HepG2 (cell line): Measurements from ENCODE around the gene ARL16. TPM values are rescaled to one million over a fixed set of nuclear protein-coding genes. Genes with fewer than 3 reads are reported as not detected.

Source experiments
- ATF7-NPFF ChIP-seq: sonication (generic); formaldehyde crosslinking; IDR thresholded peaks from 2 replicates; pipeline ENCODE4 v1.8.1; 2023; ENCODE audit warnings: mild to moderate bottlenecking, low read depth, missing genetic modification reagents, moderate library complexity
- CAMTA2 ChIP-seq: sonication (generic); formaldehyde crosslinking; IDR thresholded peaks from 2 replicates; pipeline ENCODE4 v1.4.0; 2020; ENCODE audit warnings: mild to moderate bottlenecking, missing genetic modification reagents, borderline replicate concordance
- EEA1 ChIP-seq: sonication (generic); formaldehyde crosslinking; IDR thresholded peaks from 2 replicates; pipeline ENCODE4 v1.5.1; 2020; ENCODE audit warnings: mild to moderate bottlenecking, missing genetic modification reagents, borderline replicate concordance
- FOSL2 ChIP-seq: sonication (generic); formaldehyde crosslinking; IDR thresholded peaks from 2 replicates; pipeline ENCODE4 v1.4.0; 2020; ENCODE audit warnings: missing genetic modification reagents
- FOXA1 ChIP-seq, 2 experiments: fragments of 450-650 bp in 1 of 2; sonication (generic) in 1 of 2; formaldehyde crosslinking in 1 of 2; IDR thresholded peaks; 2 replicates each; pipeline versions ENCODE4 v1.4.0 to v1.6.1; 2016 to 2020; ENCODE audit warnings: missing genetic modification reagents in 1 of 2
- HOXA3 ChIP-seq: sonication (generic); formaldehyde crosslinking; IDR thresholded peaks from 2 replicates; pipeline ENCODE4 v1.5.0; 2020; ENCODE audit warnings: missing genetic modification reagents
- HOXA5 ChIP-seq: sonication (generic); formaldehyde crosslinking; IDR thresholded peaks from 2 replicates; pipeline ENCODE4 v1.4.0; 2020; ENCODE audit warnings: missing genetic modification reagents
- MXD4 ChIP-seq: IDR thresholded peaks from 2 replicates; pipeline ENCODE4 v1.6.1; 2016; ENCODE audit warnings: mild to moderate bottlenecking, missing biosample characterization, missing genetic modification reagents
- MYNN ChIP-seq: sonication (generic); formaldehyde crosslinking; IDR thresholded peaks from 2 replicates; pipeline ENCODE4 v1.4.0; 2020; ENCODE audit warnings: mild to moderate bottlenecking, low read depth, missing genetic modification reagents
- PBX3 ChIP-seq: sonication (generic); formaldehyde crosslinking; IDR thresholded peaks from 2 replicates; pipeline ENCODE4 v1.8.1; 2023; ENCODE audit warnings: missing genetic modification reagents, inconsistent platforms, borderline replicate concordance
- PRDM10 ChIP-seq: sonication (generic); formaldehyde crosslinking; IDR thresholded peaks from 2 replicates; pipeline ENCODE4 v1.4.0; 2020; ENCODE audit warnings: low read depth, missing genetic modification reagents
- PREB ChIP-seq: sonication (generic); formaldehyde crosslinking; IDR thresholded peaks from 2 replicates; pipeline ENCODE4 v1.4.0; 2020; ENCODE audit warnings: missing genetic modification reagents
- PRPF4 ChIP-seq: fragments of 200-400 bp; formaldehyde crosslinking; IDR thresholded peaks from 2 replicates; pipeline ENCODE4 v1.6.1; 2016; ENCODE audit warnings: low read length, low read depth; ENCODE audit not compliant: poor library complexity, severe bottlenecking
- RAD51 ChIP-seq: fragments of 450-650 bp; IDR thresholded peaks from 2 replicates; pipeline ENCODE4 v1.6.1; 2016; ENCODE audit warnings: borderline replicate concordance
- RXRB ChIP-seq: IDR thresholded peaks from 2 replicates; pipeline ENCODE4 v1.6.1; 2016; ENCODE audit warnings: borderline replicate concordance, missing genetic modification reagents, missing compliant biosample characterization
- SMARCC2 ChIP-seq: fragments of 450-650 bp; IDR thresholded peaks from 2 replicates; pipeline ENCODE4 v1.6.1; 2017; ENCODE audit warnings: antibody characterized with exemption, mild to moderate bottlenecking
- TEF ChIP-seq: sonication (generic); formaldehyde crosslinking; IDR thresholded peaks from 2 replicates; pipeline ENCODE4 v1.5.0; 2020; ENCODE audit warnings: missing genetic modification reagents
- ZBTB1 ChIP-seq: sonication (generic); formaldehyde crosslinking; IDR thresholded peaks from 2 replicates; pipeline ENCODE4 v1.4.0; 2020; ENCODE audit warnings: missing genetic modification reagents, borderline replicate concordance
- ZNF562 ChIP-seq: sonication (generic); formaldehyde crosslinking; IDR thresholded peaks from 2 replicates; pipeline ENCODE4 v1.8.0; 2022; ENCODE audit warnings: missing genetic modification reagents, borderline replicate concordance
- ZNF605 ChIP-seq: sonication (generic); formaldehyde crosslinking; IDR thresholded peaks from 2 replicates; pipeline ENCODE4 v1.8.0; 2022; ENCODE audit warnings: mild to moderate bottlenecking, missing genetic modification reagents
- ZNF615 ChIP-seq: sonication (generic); formaldehyde crosslinking; IDR thresholded peaks from 2 replicates; pipeline ENCODE4 v1.5.0; 2020; ENCODE audit warnings: mild to moderate bottlenecking, missing genetic modification reagents, borderline replicate concordance
- ZNF619 ChIP-seq: sonication (generic); formaldehyde crosslinking; IDR thresholded peaks from 2 replicates; pipeline ENCODE4 v1.4.0; 2020; ENCODE audit warnings: mild to moderate bottlenecking, missing genetic modification reagents
- ZNF746 ChIP-seq: sonication (generic); formaldehyde crosslinking; IDR thresholded peaks from 2 replicates; pipeline ENCODE4 v1.8.0; 2022; ENCODE audit warnings: mild to moderate bottlenecking, missing genetic modification reagents
- polyA plus RNA-seq, 8 experiments: library from polyadenylated mRNA; depleted of rRNA in 3 of 8; stranded (reverse) in 7 of 8; unstranded in 1 of 8; fragments of >200 nt; fragmentation: Illumina TruSeq in 4 of 8; extraction: Trizol in 4 of 8; gene quantifications; 2 replicates each; pipeline versions ENCODE4 v1.2.1 to v1.2.3, GENCODE V29; 2011 to 2016; ENCODE audit warnings: low read depth in 4 of 8, missing spikeins in 1 of 8, mixed read lengths in 1 of 8; ENCODE audit not compliant: insufficient read depth in 1 of 8
- total RNA-seq, 5 experiments: library from RNA; depleted of rRNA; stranded (reverse); fragments of >200 nt; fragmentation: Illumina TruSeq; extraction: Trizol; gene quantifications; 2 replicates each; pipeline ENCODE4 v1.2.3, GENCODE V29; 2016; ENCODE audit warnings: low read depth in 1 of 5

The ARL16 gene
- total and polyA plus RNA-seq, 2 of the 13 experiments (the other 11 are each of a cell fraction or from before 2014, with no cell fraction given) = 20.8 to 30.8 TPM

GRCh38 chr17:81683584-81684441, at the start of gene ARL16, which contains the start of gene HGS (continued):
- peak; percentile 81; the same call in 1 of the 2 replicates for TF ChIP-seq EEA1 (CRISPR knock-in tag)
- peak; percentile 66 for TF ChIP-seq RXRB
- 0 out of 2 replicates have a peak, but pooled peaks have one; percentile 53 for TF ChIP-seq PRDM10
- TF ChIP-seq ZNF615 (CRISPR knock-in tag) = no peak
- TF ChIP-seq RAD51 = no peak
- TF ChIP-seq HOXA5 (CRISPR knock-in tag) = peak; percentile 73; the same call in 1 of the 2 replicates
- TF ChIP-seq PBX3 (CRISPR knock-in tag) = no peak; the same call in 1 of the 2 replicates
- TF ChIP-seq ZNF605 (CRISPR knock-in tag) = 0 out of 2 replicates have a peak, but pooled peaks have one; percentile 6
- TF ChIP-seq ZNF562 (CRISPR knock-in tag) = no peak
- no peak; the same call in 1 of the 2 replicates for TF ChIP-seq ATF7-NPFF (CRISPR knock-in tag)
- peak; percentile 93 for TF ChIP-seq MXD4 (CRISPR knock-in tag)
- TF ChIP-seq ZBTB1 (CRISPR knock-in tag) = no peak
- TF ChIP-seq TEF (CRISPR knock-in tag) = no peak
- peak; percentile 79 for TF ChIP-seq HOXA3 (CRISPR knock-in tag)
- peak; percentile 40 for TF ChIP-seq FOSL2 (CRISPR knock-in tag)
- TF ChIP-seq CAMTA2 (CRISPR knock-in tag) = no peak
- TF ChIP-seq PREB (CRISPR knock-in tag) = 0 out of 2 replicates have a peak, but pooled peaks have one; percentile 70
- no peak for TF ChIP-seq FOXA1 (IDR thresholded peaks at IDR 0.05)
- 0 out of 2 replicates have a peak, but pooled peaks have one; percentile 11 for TF ChIP-seq FOXA1 (CRISPR knock-in tag; IDR thresholded peaks at IDR 0.05)
- no peak for TF ChIP-seq SMARCC2
- TF ChIP-seq PRPF4 = no peak
- TF ChIP-seq ZNF619 (CRISPR knock-in tag) = no peak; the same call in 1 of the 2 replicates
- no peak for TF ChIP-seq ZNF746 (CRISPR knock-in tag)
- TF ChIP-seq MYNN = peak; percentile 71; the same call in 1 of the 2 replicates
